Adrenal gland (tissue), 12 donors: ENCODE measurements around the gene GABRR3. TPM values are rescaled to one million over a fixed set of nuclear protein-coding genes. Genes with fewer than 3 reads are reported as not detected.

Experiments used
- DNase-seq, 7 donors: peaks; one replicate each; pipeline ENCODE4 v3.0.0-alpha.2; 2019 to 2020
- H3K27ac ChIP-seq, 5 donors: fragments of 200-600 bp; sonication (generic) in 4 of 5; 1 replicate in 3 of 5; 2 replicates in 2 of 5; pipeline versions ENCODE4 v1.5.1 to v1.8.0; 2016 to 2020; ENCODE audit warnings: mild to moderate bottlenecking in 1 of 5
- H3K27me3 ChIP-seq: fragments of 200-600 bp; 2 replicates; pipeline ENCODE4 v1.8.0; 2021
- H3K36me3 ChIP-seq, 2 donors: fragments of 200-600 bp; replicated peaks in 1 of 2; 1 replicate in 1 of 2; 2 replicates in 1 of 2; pipeline versions ENCODE4 v1.5.1 to v1.8.0; 2018 to 2022
- H3K4me1 ChIP-seq, 2 donors: fragments of 200-600 bp; replicated peaks in 1 of 2; 1 replicate in 1 of 2; 2 replicates in 1 of 2; pipeline versions ENCODE4 v1.5.1 to v1.8.0; 2018 to 2021
- H3K4me3 ChIP-seq, 4 donors: fragments of 200-600 bp; sonication (generic) in 3 of 4; one replicate each; pipeline ENCODE4 v1.5.1; 2016 to 2018
- H3K9me3 ChIP-seq, 3 donors: fragments of 200-600 bp; sonication (generic) in 1 of 3; replicated peaks in 1 of 3; 1 replicate in 2 of 3; 2 replicates in 1 of 3; pipeline versions ENCODE4 v1.5.1 to v1.8.0; 2016 to 2021
- CTCF ChIP-seq, 6 experiments: fragments of 450-650 bp in 4 of 6; fragments of 200-600 bp in 2 of 6; sonication (generic) in 1 of 6; IDR thresholded peaks; 1 replicate in 5 of 6; 2 replicates in 1 of 6; pipeline versions ENCODE4 v1.5.1 to v1.8.0; 2016 to 2021; ENCODE audit warnings: antibody characterized with exemption in 6 of 6, mild to moderate bottlenecking in 2 of 6, moderate library complexity in 1 of 6
- POLR2A ChIP-seq, 2 donors: fragments of 450-650 bp; IDR thresholded peaks; one replicate each; pipeline ENCODE4 v1.6.1; 2017; ENCODE audit warnings: antibody characterized with exemption in 2 of 2, mild to moderate bottlenecking in 2 of 2, moderate library complexity in 1 of 2
- WGBS, 4 donors: extraction: QIAGEN DNeasy Blood & Tissue Kit in 2 of 4; methylation state at CpG; one replicate each; pipeline versions ENCODE4 v1.1.5 to v1.1.7; 2013 to 2017; 5-methylcytosine and 5-hydroxymethylcytosine counted together
- intact Hi-C, 2 donors: fragments of 100-400 bp; cut with DNase I; formaldehyde crosslinking; loops; one replicate each; pipeline versions ENCODE4 v1.14.1 to v1.15.0; 2022 to 2023
- polyA plus RNA-seq, 3 donors: library from polyadenylated mRNA; stranded (reverse); fragments of 200-250 nt in 2 of 3; fragments of 350-450 nt in 1 of 3; fragmentation: Illumina TruSeq in 1 of 3; extraction: RNeasy Lipid Tissue Mini Kit (QIAGEN cat#74804) in 1 of 3; gene quantifications; one replicate each; pipeline ENCODE4 v1.2.3, GENCODE V29; 2013 to 2014
- total RNA-seq, 9 donors: library from RNA; depleted of rRNA in 4 of 9; stranded (reverse); fragments of >200 nt in 4 of 9; fragments of 120-200 nt in 1 of 9; fragmentation: NEBNext Ultra II Directional in 1 of 9; extraction: Animal tissue kit (Norgen Biotek cat#: 25700) in 1 of 9; gene quantifications; one replicate each; pipeline versions ENCODE4 v1.1.0 to v1.2.4, GENCODE V29; 2013 to 2023
- donor health status: healthy with polysubstance abuse.
- donor health status: Bipolar disorder and iron deficiency.
- donor health status: DM: yes; HTN: yes; CAD: no.
- donor health status: DM: no; HTN: no; CAD: no.
- donor health status: DM: no; HTN: no; CAD: no.
- donor health status: DM: yes; HTN: yes; CAD: no.

Gene GABRR3
- total and polyA plus RNA-seq, 12 donors, result under 0.01 TPM; not detected in 11

- peaks cover 0 to 11% of the 10 kb centered on the region in 2 donors for H3K4me1 ChIP-seq
- H3K9me3 ChIP-seq, result no peaks in the 10 kb centered on the region
- H3K27me3 ChIP-seq, result no peaks in the 10 kb centered on the region
- 92 to 100% (median 98%) methylated on average over 1 of the region's 1 CpG for WGBS, 4 donors
- DNase-seq, result no peak
- H3K4me3 ChIP-seq, result no peak overlapping the region
- H3K27ac ChIP-seq, result peak overlapping the region in 2 of 5 donors; percentile 0 to 51
- H3K36me3 ChIP-seq, result peaks cover 0 to 34% of the 10 kb centered on the region in 2 donors
- intact Hi-C loops, result no loop called here
- no peak for TF ChIP-seq CTCF (IDR thresholded peaks at IDR 0.05)
- TF ChIP-seq POLR2A (IDR thresholded peaks at IDR 0.05), result no peak
These were observed 82.2 kb downstream of the GABRR3 start for GRCh38 chr3:97952872-97953271.

GRCh38 chr3:97952280-97952679 lies 82.8 kb downstream of the GABRR3 start:
- Histone ChIP-seq H3K4me1 (peaks cover 0 to 11% of the 10 kb centered on the region in 2 donors), H3K36me3 (peaks cover 0 to 40% of the 10 kb centered on the region in 2 donors), H3K27ac (peak overlapping the region in 2 of 5 donors; percentile 0 to 51), H3K27me3 (no peaks in the 10 kb centered on the region), H3K9me3 (no peaks in the 10 kb centered on the region), H3K4me3 (no peak overlapping the region)
- TF ChIP-seq POLR2A (IDR thresholded peaks at IDR 0.05) (no peak), CTCF (IDR thresholded peaks at IDR 0.05) (no peak)
- WGBS, 4 donors, result 62 to 77% (median 68%) methylated on average over 3 of the region's 3 CpGs
- peak in 6 of 7 donors; percentile 65 to 79 (median 73) for DNase-seq
- intact Hi-C loops, result no loop called here

GRCh38 chr3:97950360-97950759 lies 84.8 kb downstream of the GABRR3 start:
- H3K36me3 ChIP-seq, result peaks cover 0 to 52% of the 10 kb centered on the region in 2 donors
- no peaks in the 10 kb centered on the region for H3K27me3 ChIP-seq
- 87 to 95% (median 92%) methylated on average over 3 of the region's 3 CpGs for WGBS, 4 donors

GRCh38 chr3:97949743-97950142 lies 85.4 kb downstream of the GABRR3 start:
- Histone ChIP-seq H3K36me3 (peaks cover 0 to 58% of the 10 kb centered on the region in 2 donors), H3K9me3 (no peaks in the 10 kb centered on the region), H3K27me3 (no peaks in the 10 kb centered on the region), H3K27ac (no peak overlapping the region), H3K4me1 (peaks cover 0 to 11% of the 10 kb centered on the region in 2 donors), H3K4me3 (no peak overlapping the region)
- no peak for TF ChIP-seq CTCF (IDR thresholded peaks at IDR 0.05)
- no peak for TF ChIP-seq POLR2A (IDR thresholded peaks at IDR 0.05)
- no peak for DNase-seq
- WGBS, 4 donors, result 73 to 79% (median 76%) methylated on average over 5 of the region's 5 CpGs
- intact Hi-C loops, result no loop called here

More at GRCh38 chr3:97950360-97950759, 84.8 kb downstream of the GABRR3 start:
- no peaks in the 10 kb centered on the region for H3K9me3 ChIP-seq
- TF ChIP-seq POLR2A (IDR thresholded peaks at IDR 0.05), result no peak
- no peak for TF ChIP-seq CTCF (IDR thresholded peaks at IDR 0.05)
- no peak overlapping the region for H3K27ac ChIP-seq
- intact Hi-C loops, result no loop called here
- no peak overlapping the region for H3K4me3 ChIP-seq
- DNase-seq, result no peak
- peaks cover 0 to 11% of the 10 kb centered on the region in 2 donors for H3K4me1 ChIP-seq
